ENCODE data around the gene DCAF6.

- no peak for TF ChIP-seq CTCF (IDR thresholded peaks at IDR 0.05)
- TF ChIP-seq POLR2AphosphoS5 (IDR thresholded peaks at IDR 0.05) = no peak
Measured at GRCh38 chr1:167911413-167911812, 25.1 kb upstream of the DCAF6 start.
